HG03460 (cell line): ENCODE data around the gene CNEP1R1.

Experiments used
- ATAC-seq: cut with Tn5 transposase; IDR thresholded peaks from one replicate; pipeline ENCODE4 v1.9.1; 2021; ENCODE audit not compliant: unreplicated experiment

The CNEP1R1 gene

GRCh38 chr16:50059669-50060068, 34.6 kb downstream of the CNEP1R1 start:
- ATAC-seq = no peak

GRCh38 chr16:50061326-50061725, 36.3 kb downstream of the CNEP1R1 start:
- ATAC-seq = no peak

GRCh38 chr16:50065241-50065623, 40.2 kb downstream of the CNEP1R1 start:
- no peak for ATAC-seq

GRCh38 chr16:50065624-50066481, 40.8 kb downstream of the CNEP1R1 start, which contains the start of gene HEATR3:
Gene HEATR3 (plus strand): TSS chr16:50065970. CDS start chr16:50066132, 162 bp downstream.
- ATAC-seq = peak; percentile 74

GRCh38 chr16:50066482-50067289, 41.7 kb downstream of the CNEP1R1 start:
- ATAC-seq = no peak

GRCh38 chr16:50067290-50067853, 42.3 kb downstream of the CNEP1R1 start:
- peak; percentile 43 for ATAC-seq

GRCh38 chr16:50068550-50068949, 43.5 kb downstream of the CNEP1R1 start:
- no peak for ATAC-seq

- no peak for ATAC-seq
These were observed 44.0 kb downstream of the CNEP1R1 start for GRCh38 chr16:50069060-50069459.

- ATAC-seq = no peak
These were observed 46.1 kb downstream of the CNEP1R1 start for GRCh38 chr16:50071075-50071671.

- ATAC-seq = no peak
These were observed 47.7 kb downstream of the CNEP1R1 start for GRCh38 chr16:50072730-50073129.

GRCh38 chr16:50079397-50080140, 54.5 kb downstream of the CNEP1R1 start:
- no peak for ATAC-seq

GRCh38 chr16:50081428-50082018, 56.5 kb downstream of the CNEP1R1 start:
- no peak for ATAC-seq

- ATAC-seq = no peak
These were observed 59.0 kb downstream of the CNEP1R1 start for GRCh38 chr16:50083996-50084395.

GRCh38 chr16:50086176-50086575, 61.2 kb downstream of the CNEP1R1 start:
- no peak for ATAC-seq
